HG03432 (cell line): ENCODE measurements around the gene PAK1.

ENCODE experiments used
- ATAC-seq: cut with Tn5 transposase; IDR thresholded peaks from one replicate; pipeline ENCODE4 v1.9.1; 2021; ENCODE audit warnings: mild to moderate bottlenecking, moderate library complexity; ENCODE audit not compliant: unreplicated experiment

Gene PAK1

DNA sequence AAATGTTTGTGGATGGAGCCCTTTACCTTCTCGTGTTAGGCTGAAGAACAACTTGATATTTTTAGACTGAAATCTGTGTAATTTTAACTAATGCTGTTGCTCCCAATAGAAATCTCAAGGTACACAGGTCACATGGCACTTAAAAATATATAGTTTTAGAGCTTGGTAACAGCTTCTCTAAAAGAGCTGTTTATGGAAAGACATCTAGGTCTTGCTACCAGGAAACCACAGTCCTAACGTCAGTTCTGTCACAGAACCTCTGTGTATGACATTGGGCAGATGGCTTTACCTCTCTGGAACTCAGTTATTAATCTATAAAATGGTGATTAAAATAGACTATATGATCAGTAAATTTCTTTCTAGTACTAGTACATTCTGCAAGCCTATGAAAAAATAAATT, 35.4 kb downstream of the PAK1 start:
- peak; percentile 43 for ATAC-seq

DNA sequence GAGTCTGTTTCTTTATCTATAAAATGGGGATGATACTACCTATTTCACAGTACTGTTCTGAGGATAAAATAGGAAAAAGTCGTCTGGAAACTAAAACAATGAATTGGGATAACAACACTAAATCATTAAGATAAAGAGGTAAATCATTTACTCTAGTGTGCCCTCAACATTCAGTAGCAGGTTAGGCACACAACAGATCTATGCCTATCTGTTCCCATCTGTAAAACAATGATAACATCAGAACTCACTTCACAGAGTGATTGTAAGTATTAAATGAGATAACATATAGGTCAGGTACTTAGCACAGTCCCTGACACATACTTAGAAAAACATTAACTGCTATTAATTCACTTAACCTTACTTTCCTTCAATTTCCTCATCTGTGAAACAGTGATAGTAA, 36.9 kb downstream of the PAK1 start:
- ATAC-seq, result no peak

DNA sequence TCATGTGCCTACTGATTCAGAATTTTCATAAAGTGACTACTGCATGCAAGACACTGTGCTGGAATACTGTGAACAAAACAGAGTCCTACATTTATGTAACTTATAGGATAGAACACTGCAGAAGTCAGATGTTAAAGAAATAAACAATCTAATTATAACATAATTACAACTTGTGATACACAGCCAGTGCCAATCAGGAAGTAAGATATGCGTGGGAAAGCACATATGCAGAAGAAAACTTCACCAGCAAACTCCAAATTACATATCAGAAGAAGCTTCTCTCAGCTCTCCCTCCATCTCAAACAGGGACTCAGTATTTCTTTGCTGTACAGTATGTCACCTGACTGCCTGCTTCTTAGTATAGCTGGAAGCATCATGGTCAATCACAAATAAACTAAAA, 37.4 kb downstream of the PAK1 start:
- ATAC-seq, result no peak

DNA sequence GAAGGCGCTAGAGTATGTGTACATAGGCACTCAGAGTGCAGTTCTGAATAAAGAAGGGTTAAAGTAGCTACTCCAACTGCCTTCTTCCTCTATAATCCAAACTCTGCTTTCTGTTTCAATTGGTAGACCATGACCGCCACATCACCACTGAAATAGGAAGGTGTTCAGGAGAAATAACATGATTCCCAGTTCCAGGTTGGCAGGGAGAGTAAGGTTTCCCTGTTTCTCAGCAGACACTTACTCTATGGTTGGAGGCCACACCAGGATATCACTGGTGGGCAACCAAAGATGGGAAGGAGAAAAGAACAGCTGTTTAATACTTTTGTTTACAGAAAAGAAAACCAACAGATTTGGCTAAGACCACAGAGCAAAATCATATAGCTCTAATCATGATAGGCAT, 37.9 kb downstream of the PAK1 start:
- ATAC-seq, result peak; percentile 43

DNA sequence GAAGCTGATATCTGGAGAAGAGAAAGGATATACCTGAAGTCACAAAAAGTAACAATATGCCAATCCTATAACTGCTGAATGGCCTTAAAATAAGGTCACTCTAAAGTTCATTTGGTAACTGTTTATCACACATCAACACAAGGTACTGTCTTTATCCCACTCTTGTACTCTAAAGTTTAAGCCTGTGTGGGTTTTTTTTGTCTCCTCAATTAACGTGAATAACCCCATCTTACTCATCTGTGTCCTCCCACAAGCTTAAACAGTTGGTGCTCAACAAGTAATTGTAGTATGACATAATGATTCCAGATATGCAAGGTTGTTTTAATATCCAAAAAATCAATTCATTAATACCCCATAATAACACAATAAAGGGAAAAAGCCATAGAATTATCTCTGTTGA, 42.1 kb downstream of the PAK1 start:
- ATAC-seq, result no peak

DNA sequence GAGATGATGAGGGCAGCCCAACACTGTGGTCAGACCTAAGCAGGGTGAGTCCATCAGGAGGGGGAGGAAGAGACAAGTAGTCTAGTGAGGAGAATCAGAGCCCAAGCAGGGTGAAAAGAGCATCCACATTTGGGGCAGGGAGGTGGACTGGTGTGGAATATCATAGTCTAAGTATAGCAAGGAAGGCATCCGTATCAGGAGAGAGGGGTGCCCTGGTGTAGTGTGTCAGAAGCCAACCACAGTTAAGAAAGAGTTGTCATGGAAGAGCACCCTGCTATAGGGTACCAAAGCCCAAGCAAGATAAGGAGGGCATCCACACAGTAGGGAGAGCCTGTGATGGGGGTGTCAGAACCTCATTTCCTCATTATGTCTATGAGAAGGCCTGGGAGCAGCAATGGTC, 45.3 kb downstream of the PAK1 start:
- no peak for ATAC-seq

DNA sequence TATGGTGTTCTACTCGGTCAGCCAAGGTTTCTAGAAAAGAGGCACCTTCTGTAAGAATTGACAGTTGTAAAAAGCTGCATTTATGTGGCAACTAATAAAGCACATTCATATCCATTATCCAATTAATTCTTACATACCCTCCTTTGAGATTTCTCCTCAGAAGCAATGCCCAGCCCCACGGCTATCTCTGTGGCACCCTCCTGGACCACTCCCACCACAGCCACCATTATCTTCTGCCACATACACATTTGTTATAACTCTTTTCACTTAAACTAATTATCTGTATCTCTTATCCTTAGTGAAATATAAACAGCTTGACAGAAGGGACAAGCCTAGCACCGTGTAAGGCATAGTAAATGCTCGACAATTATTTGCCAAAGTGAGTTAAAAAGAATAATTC, 48.5 kb downstream of the PAK1 start:
- no peak for ATAC-seq

DNA sequence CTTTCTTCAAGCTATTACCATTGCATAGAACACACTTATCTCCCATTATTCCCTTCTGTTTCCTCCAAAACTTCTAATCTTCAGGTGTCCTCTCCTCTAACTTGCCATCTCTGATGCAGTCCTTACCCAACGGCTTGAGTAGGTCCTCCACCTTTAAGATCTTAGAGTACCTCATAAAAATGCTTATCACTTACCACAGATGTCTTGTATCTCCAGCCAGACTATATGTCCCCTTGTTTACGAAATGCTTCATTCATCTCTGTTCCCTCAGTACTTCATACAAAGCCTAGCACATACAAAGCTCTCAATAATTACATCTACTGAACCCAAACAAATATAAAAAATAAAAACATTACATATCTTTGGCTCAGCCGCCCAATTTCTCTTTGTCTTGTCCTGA, 49.2 kb downstream of the PAK1 start:
- ATAC-seq, result no peak

DNA sequence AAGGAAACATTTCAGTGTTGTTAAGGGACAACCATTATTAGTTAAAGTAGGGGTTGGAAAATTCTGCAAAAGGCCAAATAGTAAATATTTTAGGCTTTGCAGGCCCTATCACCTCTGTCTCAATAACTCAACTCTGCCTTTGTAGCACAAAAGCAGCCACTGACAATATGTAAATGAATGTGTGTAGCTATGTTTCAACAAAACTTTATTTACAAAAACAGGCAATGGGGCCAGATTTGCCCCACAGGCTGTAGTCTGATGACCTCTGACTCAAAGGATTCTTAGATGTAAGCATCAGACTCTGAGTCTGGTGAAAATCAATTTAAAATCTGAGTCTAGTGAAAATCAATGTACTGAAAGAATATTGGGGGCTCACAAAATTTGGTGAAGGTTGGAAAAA, 50.3 kb downstream of the PAK1 start:
- ATAC-seq, result no peak

DNA sequence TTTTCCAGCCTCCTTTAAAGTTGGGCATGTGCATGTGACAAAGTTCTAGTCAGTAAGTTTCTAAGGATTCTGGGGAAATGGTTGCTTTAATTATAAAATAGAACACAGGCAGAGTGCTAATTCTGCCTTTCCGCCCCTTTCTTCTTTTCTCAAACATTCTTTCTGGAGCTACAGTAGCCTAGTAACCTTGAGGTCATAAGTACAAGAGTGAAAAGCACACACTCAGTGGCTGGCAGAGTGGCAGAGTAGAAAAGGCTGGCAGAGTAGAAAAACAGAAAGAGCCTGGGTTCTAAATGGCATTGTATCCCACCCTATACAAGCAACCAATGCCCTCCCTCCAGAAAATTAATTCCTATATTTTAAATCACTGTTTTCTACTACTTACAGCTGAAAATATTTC, 51.2 kb downstream of the PAK1 start:
- ATAC-seq, result no peak

DNA sequence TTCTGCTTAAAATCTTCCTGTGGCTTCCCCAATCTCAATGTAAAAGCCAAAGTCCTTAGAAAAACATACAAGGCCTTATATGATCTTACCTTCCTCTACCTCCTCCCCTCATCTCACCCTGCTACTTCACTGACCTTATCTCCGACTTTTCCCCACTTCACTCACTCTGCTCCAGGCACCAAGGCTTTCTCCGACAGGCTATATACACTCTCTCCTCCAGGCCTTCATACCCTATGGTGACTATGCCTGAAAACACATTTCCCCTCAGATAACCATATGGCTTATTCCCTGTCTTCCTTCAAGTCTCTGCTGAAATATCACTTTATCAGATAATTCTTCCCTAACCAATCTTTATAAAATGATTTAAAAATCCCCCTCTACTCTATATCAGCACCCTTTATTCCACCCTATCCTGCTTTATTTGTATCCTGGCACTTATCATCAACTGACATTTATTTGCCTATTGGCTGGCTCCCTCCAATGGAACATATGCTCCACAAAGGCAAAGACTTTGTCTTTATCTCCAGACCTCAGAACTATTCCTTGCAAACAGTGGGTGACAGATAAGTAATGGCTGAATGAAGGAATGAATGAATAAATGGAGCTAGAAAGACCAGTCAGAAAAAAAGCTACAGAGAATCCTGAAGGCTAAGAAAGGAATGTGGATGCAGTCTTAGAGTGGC, 52.7 kb downstream of the PAK1 start:
- no peak for ATAC-seq

DNA sequence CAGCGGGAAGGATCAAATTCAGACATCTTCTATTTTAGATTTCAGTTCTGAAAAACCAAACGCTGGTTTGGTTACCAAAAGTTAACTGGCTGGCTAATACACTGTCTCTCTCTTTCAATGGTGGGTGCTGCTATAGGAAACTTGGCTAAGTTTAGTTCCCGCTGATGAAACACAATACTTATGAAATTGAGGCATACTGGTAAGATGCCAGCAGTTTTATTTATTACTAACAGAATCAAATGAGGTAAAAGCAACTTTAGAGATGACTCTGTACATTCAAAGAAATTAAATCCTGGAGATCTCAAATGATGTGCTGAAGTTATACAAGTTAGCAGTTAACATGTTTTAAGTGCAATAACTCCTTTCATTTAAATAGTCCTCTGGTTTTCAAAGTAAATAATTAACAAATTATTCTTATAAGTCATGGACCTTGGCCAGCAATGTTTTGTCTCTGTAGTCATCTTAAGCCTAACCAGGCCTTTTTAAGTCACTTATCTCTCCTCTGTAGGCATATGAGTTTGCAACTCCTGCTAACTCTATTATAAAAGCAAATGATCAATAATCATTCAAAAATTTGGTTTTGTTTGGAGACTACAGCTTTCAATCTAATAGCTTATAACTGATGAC, 54.8 kb downstream of the PAK1 start:
- ATAC-seq, result peak; percentile 30

DNA sequence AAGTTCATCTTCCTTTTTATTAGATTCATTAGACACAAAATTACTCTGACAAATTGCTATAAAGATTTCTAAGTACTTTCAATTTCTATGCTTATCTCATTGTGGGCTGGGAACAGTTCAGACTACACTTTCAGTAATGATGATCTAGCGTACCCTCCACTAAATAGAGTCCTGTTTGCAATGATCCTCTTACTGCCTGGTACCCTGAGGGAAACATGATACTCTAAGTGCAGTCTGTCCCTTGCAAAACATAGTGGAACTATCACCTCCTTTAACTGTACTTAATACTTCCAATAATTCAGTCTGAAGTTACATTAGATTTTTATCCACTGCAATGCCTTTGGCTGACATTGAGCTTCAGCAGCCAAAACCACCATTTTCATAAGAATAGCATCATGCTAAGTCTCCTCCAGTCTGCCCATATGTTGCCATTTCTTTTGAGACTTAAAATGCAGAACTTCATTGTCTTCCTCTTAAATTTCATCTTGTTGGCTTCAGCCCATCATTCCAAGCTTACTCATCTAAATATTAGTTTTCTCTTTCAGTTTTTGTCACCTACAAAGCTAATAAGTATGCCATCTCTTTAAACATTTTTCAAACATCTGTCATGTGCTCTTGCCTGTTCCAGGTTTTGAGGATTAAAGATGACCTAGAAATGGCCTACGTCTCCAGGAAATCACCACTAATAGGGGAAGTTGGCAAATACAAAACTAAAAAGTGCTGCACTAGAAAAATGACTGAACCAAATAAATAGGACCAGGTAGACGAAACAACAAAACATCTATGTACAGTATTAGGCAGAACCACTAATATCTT, 55.5 kb downstream of the PAK1 start:
- ATAC-seq, result peak; percentile 78

DNA sequence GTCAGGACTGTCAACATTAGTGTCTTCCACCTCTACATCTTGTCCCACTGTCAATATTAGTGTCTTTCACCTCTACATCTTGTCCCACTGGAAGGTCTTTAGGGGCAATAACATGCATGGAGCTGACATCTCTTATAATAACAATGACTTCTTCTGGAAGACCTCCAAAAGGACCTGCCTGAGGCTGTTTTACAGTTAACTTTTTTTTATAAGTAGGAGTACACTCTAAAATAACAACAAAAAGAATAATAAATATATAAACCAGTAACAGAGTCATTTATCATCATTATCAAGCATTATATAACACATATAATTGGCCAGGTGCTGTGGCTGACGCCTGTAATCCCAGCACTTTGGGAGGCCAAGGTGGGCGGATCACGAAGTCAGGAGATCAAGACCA, 57.5 kb downstream of the PAK1 start:
- ATAC-seq, result no peak

DNA sequence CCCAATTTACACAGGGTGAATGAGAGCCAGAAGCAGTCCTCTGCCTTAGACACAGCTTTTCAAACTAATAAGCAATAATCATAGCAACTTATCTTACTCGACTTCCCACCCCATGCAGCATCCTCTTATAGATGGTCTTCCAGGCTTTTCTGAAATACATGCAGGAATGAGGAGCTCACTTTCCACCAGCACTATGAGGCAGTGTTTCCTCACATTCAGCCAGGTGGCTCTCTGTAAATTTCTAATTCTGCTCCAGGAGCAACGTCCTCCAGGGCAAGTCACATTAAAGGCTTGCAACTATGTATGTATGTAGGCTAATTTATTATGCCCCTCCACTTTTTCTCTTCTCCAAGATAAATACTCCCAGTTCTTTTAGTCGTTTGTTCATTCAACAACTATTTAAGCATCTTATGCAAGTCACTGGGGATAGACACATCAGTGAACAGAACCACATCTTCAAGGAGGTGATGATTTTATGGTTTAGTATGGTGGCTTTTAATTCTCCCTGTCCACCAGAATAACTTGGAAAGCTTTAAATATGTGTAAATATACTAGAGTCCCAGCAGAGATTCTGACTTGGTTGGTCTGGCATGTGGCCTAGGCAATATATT, 59.9 kb downstream of the PAK1 start:
- ATAC-seq, result no peak

DNA sequence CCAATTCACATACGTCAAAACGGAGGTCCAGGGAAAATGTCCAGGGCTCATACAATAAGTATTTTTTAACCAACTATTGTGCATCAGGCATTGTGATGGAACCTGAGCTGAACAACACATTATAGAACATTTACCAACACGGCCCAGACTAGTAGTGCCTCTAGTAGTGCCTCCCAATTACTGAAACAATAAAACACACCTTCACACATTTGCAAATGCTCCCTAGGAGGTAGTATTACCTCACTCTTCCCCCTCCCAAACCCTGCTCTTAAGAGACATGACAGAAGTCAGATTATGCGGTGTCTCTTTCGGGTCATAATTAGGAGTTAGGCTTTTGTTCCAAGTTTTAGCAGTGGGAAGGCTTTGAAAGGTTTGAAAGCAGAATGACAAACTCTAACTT, 61.1 kb downstream of the PAK1 start:
- ATAC-seq, result no peak

DNA sequence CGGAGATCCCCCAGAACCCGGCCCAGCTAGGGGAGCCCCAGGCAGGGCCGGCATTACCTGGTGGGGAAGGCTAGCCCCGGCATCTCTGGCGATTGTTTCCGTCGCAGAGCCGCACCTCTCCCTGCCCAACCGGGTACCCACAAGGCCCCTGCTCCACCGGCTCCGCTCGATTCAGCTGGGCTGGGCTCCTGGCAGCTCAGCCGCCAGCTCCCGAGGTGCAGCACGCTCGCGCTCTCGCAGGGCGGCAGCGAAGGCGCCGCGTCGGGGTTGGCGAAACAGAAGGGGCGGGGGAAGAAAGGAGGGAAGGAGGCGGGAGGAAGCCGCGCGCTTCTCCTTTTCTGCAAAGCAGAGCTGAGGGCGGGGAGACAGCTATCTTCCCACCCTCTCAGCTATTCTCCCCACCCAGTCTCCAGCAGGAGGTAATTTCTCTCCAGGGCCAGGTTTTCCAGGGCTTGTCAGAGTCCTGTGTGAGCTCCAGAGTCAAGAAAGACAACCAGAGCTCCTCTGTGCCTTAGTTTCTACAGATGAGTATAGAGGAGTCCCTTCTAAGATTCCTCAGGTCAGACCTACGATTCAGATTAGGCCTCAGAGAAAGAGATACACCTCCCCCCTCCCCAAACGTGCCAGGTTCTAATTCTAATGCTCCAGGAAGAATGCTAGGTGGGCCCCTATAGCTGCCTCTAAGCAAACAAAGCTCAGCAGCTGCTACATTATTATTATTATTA, 62.0 kb downstream of the PAK1 start:
- peak; percentile 93 for ATAC-seq

DNA sequence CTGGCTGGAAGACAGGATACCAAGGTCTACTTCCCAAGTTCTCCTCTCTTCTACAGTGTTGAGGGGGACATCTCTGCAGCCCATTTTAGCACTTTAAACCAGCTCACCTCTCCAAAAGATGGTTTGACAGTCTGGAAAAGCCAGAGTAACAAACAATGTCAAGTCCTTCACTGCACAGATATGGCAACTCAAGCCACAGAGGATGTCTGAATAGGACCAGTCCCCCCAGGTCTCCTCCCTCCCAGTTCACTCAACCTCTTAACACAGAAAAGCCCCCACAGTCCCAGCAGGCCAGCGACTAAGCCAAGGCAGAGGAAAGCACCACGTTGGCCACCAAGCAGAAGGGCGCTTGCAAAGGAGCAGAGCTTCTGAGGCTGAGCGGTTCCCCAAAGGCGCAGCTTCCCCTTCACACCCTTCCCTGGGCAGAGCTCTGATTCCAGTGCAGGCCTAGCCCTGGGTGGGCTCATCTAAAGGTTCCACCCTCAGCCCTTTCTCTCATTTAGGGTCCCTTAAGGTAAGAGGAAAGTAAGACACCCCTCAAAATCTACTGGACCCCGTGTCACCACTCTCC, 62.7 kb downstream of the PAK1 start:
- peak; percentile 46 for ATAC-seq

DNA sequence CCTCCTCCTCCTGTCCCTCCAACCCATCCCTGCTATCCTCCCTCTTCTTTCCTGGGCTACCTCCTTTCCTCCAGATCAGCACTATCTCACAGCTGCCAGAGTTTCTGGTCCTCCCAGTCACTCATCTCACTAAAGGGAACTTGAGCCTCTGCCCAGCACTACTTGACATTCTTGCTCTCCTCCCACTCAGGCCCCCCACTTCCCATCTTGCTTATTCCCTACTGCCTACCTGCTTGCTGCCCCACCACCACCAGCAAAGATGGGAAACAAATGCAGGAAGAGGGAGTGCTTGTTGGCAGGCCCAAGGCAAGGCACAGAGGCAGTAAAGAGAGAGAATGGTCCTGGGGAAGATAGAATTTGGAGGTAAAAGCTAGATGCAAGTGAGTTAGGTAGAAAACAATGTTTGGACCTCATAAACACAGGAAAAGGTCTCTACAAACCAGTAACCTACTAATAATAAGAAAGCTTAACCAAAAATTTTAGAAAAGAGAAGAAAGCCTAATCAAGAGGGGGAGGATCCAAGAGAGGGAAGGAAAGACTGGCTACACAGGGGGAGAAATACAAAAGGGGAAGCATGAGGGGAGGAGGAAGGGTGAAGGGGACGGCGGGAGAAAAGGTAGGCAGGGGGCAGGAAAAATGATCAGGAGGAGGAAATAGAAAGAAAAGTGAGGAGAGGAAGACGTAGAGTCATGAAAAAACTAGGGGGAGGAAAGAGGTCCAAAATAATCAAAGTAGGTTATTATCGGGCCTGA, 63.6 kb downstream of the PAK1 start:
- ATAC-seq, result no peak

DNA sequence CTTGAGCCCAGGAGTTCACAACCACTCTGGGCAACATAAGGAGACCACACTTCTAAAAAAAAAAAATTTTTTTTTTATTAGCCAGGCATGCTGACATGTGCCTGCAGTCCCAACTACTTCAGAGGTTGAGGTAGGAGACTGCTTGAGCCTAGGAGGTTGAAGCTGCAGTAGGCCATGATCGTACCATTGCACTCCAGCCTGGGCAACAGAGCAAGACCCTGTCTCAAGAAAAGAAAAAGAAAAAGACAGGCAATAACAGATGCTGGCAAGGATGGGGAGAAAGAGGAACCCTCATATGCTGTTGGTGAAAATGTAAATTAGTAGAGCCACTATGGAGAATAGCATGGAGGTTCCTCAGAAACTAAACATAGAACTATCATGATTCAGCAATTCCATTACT, 64.8 kb downstream of the PAK1 start:
- no peak for ATAC-seq
